HFF-Myc (cell line): Measurements from ENCODE around the gene FMNL2.
A peak's percentile ranks its signal among the peaks of the same experiment; 100 is the strongest.

Experiments used
- DNase-seq: peaks from one replicate; pipeline ENCODE4 v3.0.0-alpha.2; 2011; ENCODE audit warnings: low read depth; ENCODE audit errors: extremely low read depth
- H3K4me3 ChIP-seq: replicated peaks from 2 replicates; pipeline ENCODE4 v1.5.1; 2011; ENCODE audit warnings: low read depth, mild to moderate bottlenecking, control low read depth, low read length
- TF ChIP-seq, protein P1 (sequence below): IDR thresholded peaks from 2 replicates; pipeline ENCODE4 v1.5.1; 2012; ENCODE audit warnings: mild to moderate bottlenecking, low read depth, low read length, control low read depth; ENCODE audit errors: missing control alignments

Gene FMNL2

DNA sequence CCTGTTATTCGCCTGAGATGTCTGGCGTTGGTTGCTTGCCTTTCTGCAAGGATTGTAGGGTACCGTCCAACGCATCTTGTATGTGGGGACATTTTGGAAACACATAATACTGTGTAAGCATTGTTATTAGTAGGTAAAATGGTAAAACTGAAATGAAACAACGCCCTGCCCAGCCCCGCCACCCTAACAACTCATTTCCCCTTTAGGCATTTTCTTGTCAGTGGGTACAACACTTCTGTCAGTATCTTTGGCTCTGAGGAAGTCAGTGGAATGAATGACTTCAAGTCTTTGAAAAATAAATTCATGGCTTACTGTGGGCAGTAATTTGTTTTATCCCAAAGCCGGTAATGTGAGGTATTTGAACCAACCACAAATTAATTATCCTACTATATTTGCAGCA is 86.0 kb downstream of the FMNL2 start:
- DNase-seq, result no peak
- H3K4me3 ChIP-seq, result no peak overlapping the region
- TF ChIP-seq, protein P1, sequence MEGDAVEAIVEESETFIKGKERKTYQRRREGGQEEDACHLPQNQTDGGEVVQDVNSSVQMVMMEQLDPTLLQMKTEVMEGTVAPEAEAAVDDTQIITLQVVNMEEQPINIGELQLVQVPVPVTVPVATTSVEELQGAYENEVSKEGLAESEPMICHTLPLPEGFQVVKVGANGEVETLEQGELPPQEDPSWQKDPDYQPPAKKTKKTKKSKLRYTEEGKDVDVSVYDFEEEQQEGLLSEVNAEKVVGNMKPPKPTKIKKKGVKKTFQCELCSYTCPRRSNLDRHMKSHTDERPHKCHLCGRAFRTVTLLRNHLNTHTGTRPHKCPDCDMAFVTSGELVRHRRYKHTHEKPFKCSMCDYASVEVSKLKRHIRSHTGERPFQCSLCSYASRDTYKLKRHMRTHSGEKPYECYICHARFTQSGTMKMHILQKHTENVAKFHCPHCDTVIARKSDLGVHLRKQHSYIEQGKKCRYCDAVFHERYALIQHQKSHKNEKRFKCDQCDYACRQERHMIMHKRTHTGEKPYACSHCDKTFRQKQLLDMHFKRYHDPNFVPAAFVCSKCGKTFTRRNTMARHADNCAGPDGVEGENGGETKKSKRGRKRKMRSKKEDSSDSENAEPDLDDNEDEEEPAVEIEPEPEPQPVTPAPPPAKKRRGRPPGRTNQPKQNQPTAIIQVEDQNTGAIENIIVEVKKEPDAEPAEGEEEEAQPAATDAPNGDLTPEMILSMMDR, result no peak

DNA sequence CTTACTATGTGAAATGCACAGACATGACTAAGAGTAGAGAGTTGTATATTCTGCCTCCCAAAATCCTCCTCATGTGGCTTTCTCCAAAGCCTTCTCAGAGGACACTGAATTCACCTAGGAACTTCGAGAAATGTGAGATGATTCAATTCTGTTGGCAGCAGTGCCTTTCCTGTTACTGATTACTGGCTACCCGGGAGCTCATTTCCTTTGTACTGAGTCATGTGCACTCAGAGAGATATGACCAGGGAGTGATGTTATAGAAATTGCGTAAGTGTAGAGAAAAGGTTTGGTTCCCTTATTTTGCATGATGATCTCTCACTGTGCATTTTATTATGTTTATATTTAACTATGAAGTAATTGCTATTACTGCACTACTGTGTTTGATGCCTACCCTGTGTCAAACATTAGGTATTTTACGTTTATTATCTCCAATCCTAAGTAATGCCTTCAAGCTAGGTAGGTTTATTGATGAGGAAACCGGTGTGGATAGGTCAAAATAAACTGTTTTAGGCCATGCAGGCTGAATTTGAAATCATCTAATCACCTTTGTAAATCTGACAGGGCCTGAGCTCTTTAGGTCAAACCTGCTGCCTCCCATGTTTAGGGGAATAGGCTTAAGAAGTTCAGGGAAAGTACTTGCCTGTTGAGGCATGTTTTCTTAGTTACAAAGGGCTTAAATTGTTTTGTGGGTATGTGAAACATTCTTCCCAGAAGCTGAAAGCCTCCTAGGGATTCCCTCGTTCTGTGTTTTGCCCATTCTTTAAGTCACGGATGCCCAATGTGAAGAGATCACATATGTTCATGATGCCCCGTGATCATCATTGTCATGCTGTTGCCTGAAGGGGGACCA is 86.8 kb downstream of the FMNL2 start:
- TF ChIP-seq, protein P1, result no peak
- DNase-seq, result peak; percentile 94
- no peak overlapping the region for H3K4me3 ChIP-seq

DNA sequence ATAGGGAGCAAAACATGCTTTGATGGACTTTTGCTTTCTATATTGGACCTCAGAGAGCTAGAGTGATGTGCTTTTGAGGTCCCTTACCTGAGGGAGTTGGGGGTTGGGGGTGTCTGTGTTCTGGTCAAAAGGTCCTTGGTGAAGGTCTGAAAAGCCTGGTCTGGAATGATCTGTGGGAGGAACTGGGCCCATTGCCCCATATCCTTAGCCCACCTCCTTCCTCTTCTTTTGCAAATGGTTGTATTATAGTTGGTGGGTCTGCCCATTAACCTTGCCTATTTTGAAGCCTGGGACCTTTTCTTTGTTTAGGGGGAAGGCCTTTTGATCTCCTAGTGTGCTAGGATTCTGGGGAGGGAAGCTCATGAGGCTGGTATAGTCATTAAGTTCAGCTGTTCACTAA is 88.7 kb downstream of the FMNL2 start:
- H3K4me3 ChIP-seq, result no peak overlapping the region
- DNase-seq, result no peak
- TF ChIP-seq, protein P1, result no peak

DNA sequence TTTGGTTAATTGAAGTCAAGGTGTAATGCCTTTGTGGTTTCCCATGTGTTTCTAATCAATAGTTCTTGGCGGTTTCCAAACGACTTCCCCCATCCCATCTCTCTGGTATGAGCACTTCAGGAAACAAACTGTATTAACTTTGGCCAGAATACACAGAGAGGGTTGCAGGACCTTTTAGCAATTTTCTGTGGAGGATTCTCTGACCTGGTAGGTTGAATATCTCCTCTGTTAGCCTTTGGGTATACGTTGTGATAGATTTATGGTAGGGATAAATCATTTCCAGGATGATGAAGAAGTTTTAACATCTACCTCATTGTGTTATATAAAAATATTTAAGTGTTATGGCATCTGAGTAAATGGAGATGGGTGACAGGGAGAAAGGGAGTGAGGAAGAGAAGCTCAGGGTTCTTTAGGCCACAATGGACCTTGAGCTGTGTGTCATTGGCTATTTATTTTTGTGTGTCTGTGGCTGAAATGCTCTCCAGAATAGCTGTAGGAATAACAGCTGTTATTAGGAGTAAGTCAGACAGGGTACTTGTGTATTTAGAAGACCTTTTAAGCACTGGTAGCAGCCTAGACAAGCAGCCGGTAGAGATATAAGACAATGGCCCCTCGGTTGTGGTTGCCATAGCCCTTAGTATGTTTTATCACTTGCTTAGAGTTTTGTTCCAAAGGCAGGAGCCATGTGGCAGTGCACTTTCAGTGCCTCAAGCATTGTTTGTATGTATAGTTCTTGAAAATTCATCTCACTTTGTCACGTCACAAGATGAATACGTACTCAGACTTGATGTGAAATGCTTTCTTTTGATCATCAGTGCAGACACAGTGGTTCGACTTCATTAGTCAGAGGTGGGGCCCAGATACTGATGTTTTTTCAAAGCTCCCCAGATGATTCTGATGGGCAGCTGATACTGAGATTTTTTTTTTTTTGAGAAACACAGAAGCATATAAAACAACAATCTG is 91.1 kb downstream of the FMNL2 start:
- no peak overlapping the region for H3K4me3 ChIP-seq
- DNase-seq, result no peak
- TF ChIP-seq, protein P1, result no peak

DNA sequence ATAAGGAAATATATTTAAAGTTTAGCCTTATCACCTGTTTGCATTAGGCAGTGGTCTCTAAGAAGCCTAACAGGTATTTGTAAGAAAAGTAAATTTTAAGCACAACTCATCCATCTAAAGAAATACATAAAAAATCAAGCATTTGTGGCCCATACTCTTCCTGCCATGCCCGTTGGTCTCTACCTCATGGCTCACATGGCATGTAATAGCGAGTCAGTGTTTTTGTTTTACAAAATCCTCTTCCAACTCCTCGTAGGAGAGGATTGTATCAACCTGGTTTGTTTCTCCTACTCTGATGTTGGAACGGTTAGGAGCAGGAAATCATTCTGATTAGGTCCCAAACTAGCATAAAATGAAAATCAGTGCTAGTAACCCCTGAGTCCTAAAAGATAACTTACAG is 91.8 kb downstream of the FMNL2 start:
- TF ChIP-seq, protein P1, result no peak
- no peak for DNase-seq
- no peak overlapping the region for H3K4me3 ChIP-seq

DNA sequence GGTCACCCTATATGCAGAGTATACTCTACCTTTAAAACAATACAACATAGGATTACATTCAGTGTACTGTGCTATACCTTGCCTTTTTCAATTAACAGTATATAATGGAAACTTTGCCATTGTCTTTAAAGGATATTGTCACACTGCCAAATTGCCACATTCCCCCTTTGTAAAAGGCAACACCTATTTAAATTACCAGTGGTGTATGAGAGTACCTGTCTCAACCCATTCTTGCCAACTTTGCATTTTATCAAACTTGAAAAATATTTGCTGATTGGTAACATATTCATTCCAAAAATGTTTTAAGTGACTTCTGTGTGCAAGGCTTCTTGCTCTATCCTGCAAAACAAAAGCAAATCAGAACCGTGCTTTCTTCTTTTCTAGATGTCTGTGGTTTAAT is 92.9 kb downstream of the FMNL2 start:
- no peak for DNase-seq
- TF ChIP-seq, protein P1, result no peak
- H3K4me3 ChIP-seq, result no peak overlapping the region
